Measurements from ENCODE around the gene IL1F10.

IL1F10 gene

GRCh38 chr2:113061896-113062770, 5.6 kb upstream of the IL1F10 start:
- no peak for DNase-seq (ENCODE audit: low read depth)
- no peak for TF ChIP-seq CTCF (IDR thresholded peaks at IDR 0.05; ENCODE audit: low read length, missing control alignments)
- no peak overlapping the region for H3K4me3 ChIP-seq (replicated peaks; ENCODE audit: low read depth, low read length)

GRCh38 chr2:113064281-113064680, 3.5 kb upstream of the IL1F10 start:
- TF ChIP-seq CTCF (IDR thresholded peaks at IDR 0.05; ENCODE audit: low read length, missing control alignments): no peak
- DNase-seq (ENCODE audit: low read depth): no peak
- no peak overlapping the region for H3K4me3 ChIP-seq (replicated peaks; ENCODE audit: low read depth, low read length)

GRCh38 chr2:113064898-113065297, 2.9 kb upstream of the IL1F10 start:
- H3K4me3 ChIP-seq (replicated peaks; ENCODE audit: low read depth, low read length): no peak overlapping the region
- no peak for DNase-seq (ENCODE audit: low read depth)
- no peak for TF ChIP-seq CTCF (IDR thresholded peaks at IDR 0.05; ENCODE audit: low read length, missing control alignments)

- no peak for TF ChIP-seq CTCF (IDR thresholded peaks at IDR 0.05; ENCODE audit: low read length, missing control alignments)
- H3K4me3 ChIP-seq (replicated peaks; ENCODE audit: low read depth, low read length): no peak overlapping the region
- DNase-seq (ENCODE audit: low read depth): no peak
Measured at GRCh38 chr2:113068249-113068648, 479 bp downstream of the IL1F10 start.

GRCh38 chr2:113068706-113069485, 1.1 kb downstream of the IL1F10 start:
- no peak for TF ChIP-seq CTCF (IDR thresholded peaks at IDR 0.05; ENCODE audit: low read length, missing control alignments)
- DNase-seq (ENCODE audit: low read depth): no peak

GRCh38 chr2:113069676-113070605, 2.2 kb downstream of the IL1F10 start:
- TF ChIP-seq CTCF (IDR thresholded peaks at IDR 0.05; ENCODE audit: low read length, missing control alignments): no peak
- no peak for DNase-seq (ENCODE audit: low read depth)
- no peak overlapping the region for H3K4me3 ChIP-seq (replicated peaks; ENCODE audit: low read depth, low read length)

More at GRCh38 chr2:113068706-113069485, 1.1 kb downstream of the IL1F10 start:
- H3K4me3 ChIP-seq (replicated peaks; ENCODE audit: low read depth, low read length): no peak overlapping the region

Measured in fibroblast of pulmonary artery (primary cell).